Lower lobe of right lung (tissue), 2 donors: ENCODE results near the gene CAPZB. TPM values are rescaled to one million over a fixed set of nuclear protein-coding genes. Genes with fewer than 3 reads are reported as not detected.
A peak's percentile ranks its signal among the peaks of the same experiment; 100 is the strongest.

Source experiments
- ATAC-seq, 2 donors: fragments of 200-7000 bp; cut with Tn5 transposase; one replicate each; pipeline ENCODE4 v1.9.1; 2020 to 2022; ENCODE audit warnings: mild to moderate bottlenecking in 2 of 2, moderate library complexity in 2 of 2
- DNase-seq: peaks from one replicate; pipeline ENCODE4 v3.0.0-alpha.2; 2020
- H3K27ac ChIP-seq: fragments of 200-600 bp; one replicate; pipeline ENCODE4 v1.8.0; 2022
- H3K27me3 ChIP-seq: fragments of 200-600 bp; one replicate; pipeline ENCODE4 v1.8.0; 2022; ENCODE audit warnings: low read depth
- H3K36me3 ChIP-seq: fragments of 200-600 bp; one replicate; pipeline ENCODE4 v1.8.0; 2022; ENCODE audit warnings: mild to moderate bottlenecking
- H3K4me1 ChIP-seq: fragments of 200-600 bp; one replicate; pipeline ENCODE4 v1.8.0; 2022
- H3K4me3 ChIP-seq: fragments of 200-600 bp; one replicate; pipeline ENCODE4 v1.8.0; 2022; ENCODE audit warnings: mild to moderate bottlenecking
- H3K9me3 ChIP-seq: fragments of 200-600 bp; one replicate; pipeline ENCODE4 v1.8.0; 2022
- CTCF ChIP-seq: fragments of 200-600 bp; IDR thresholded peaks from one replicate; pipeline ENCODE4 v1.8.0; 2022; ENCODE audit warnings: antibody characterized with exemption, mild to moderate bottlenecking
- intact Hi-C: fragments of 100-400 bp; cut with DNase I; formaldehyde crosslinking; loops from one replicate; pipeline ENCODE4 v1.11.0; 2022
- total RNA-seq: library from RNA; stranded (reverse); fragmentation: NEBNext Ultra II Directional; extraction: Animal tissue kit (Norgen Biotek cat#: 25700); gene quantifications from one replicate; pipeline ENCODE4 v1.2.1, GENCODE V29; 2021
- donor health status: DM: no; HTN: yes; CAD: no; lungs with severe emphysema.

Gene CAPZB
- total RNA-seq, 1 donor from 2014 or later: 236 TPM

GRCh38 chr1:19450811-19451515 lies 34.4 kb downstream of the CAPZB start:
- intact Hi-C loops: no loop called here

GRCh38 chr1:19449454-19450228 lies 35.7 kb downstream of the CAPZB start:
- Histone ChIP-seq H3K4me3 (no peak overlapping the region), H3K4me1 (peaks cover 99% of the 10 kb centered on the region), H3K27ac (peak overlapping the region; percentile 71), H3K36me3 (no peaks in the 10 kb centered on the region), H3K9me3 (no peaks in the 10 kb centered on the region), H3K27me3 (no peaks in the 10 kb centered on the region)
- DNase-seq (no peak), ATAC-seq (no peak)
- TF ChIP-seq CTCF: no peak
- intact Hi-C loops: no loop called here

More at GRCh38 chr1:19450811-19451515, 34.4 kb downstream of the CAPZB start:
- ATAC-seq: peak; percentile 16 to 56
- Histone ChIP-seq H3K4me3 (no peak overlapping the region), H3K27me3 (no peaks in the 10 kb centered on the region), H3K27ac (peak overlapping the region; percentile 44), H3K9me3 (no peaks in the 10 kb centered on the region), H3K36me3 (no peaks in the 10 kb centered on the region), H3K4me1 (peaks cover 99% of the 10 kb centered on the region)
- no peak for DNase-seq
- TF ChIP-seq CTCF: no peak

DNA sequence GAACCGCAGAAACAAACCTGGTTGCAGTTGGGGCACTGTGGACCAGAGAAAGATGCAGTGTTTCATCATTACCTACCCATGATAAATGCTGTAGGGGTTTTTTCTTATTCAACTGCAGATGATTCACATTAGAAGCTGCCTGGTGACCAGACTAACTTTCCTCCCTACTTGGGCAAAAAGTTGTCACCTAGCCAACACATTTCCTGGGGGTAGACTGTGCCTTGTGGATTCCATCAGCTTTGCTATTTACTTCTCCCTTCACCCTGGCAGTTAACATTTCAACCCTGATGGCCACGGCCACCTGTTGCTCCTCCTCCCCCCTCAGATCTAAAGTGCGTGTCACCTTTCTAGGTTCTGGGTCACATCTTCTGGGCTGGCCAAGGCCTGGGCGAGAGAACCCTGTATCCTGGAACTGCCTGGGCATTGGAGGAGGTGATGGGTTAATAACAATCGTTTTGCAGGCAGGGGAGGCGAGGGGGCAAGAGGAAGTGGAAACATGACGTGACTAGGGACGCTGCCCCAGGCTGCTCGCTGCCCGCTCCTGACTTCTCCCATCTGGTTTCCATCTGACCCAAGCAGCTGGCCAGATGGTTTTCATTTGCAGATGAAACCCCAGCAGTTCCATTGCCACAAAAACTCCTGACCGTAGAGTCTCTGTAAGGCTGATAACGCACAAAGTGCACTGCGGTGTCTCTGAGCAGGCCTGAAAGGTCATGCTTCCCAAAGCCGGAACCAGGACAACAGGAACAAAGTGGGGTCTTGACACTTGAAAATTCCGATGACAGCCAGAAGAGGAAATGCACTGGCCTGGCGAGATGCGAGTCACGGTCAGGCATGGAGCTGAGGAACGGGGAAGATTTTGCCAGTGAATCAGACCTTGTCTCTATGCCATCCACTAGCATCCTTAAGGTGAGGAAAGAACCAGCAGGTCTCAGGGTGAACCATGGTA lies 36.6 kb downstream of the CAPZB start:
- Histone ChIP-seq H3K9me3 (no peaks in the 10 kb centered on the region), H3K27ac (peak overlapping the region; percentile 71), H3K27me3 (no peaks in the 10 kb centered on the region), H3K36me3 (no peaks in the 10 kb centered on the region), H3K4me3 (no peak overlapping the region), H3K4me1 (peaks cover 99% of the 10 kb centered on the region)
- TF ChIP-seq CTCF: no peak
- intact Hi-C loops: no loop called here
- ATAC-seq: peak; percentile 50 to 68
- peak; percentile 60 for DNase-seq

- H3K4me1 ChIP-seq: peaks cover 93% of the 10 kb centered on the region
- H3K27ac ChIP-seq: peak overlapping the region; percentile 71
- no peaks in the 10 kb centered on the region for H3K9me3 ChIP-seq
- H3K4me3 ChIP-seq: no peak overlapping the region
- intact Hi-C loops: no loop called here
- H3K36me3 ChIP-seq: no peaks in the 10 kb centered on the region
- DNase-seq (no peak), ATAC-seq (no peak)
- TF ChIP-seq CTCF: no peak
- no peaks in the 10 kb centered on the region for H3K27me3 ChIP-seq
Measured at GRCh38 chr1:19447550-19447949, 37.8 kb downstream of the CAPZB start.
